Gastroesophageal sphincter (tissue), 4 donors: ENCODE results near the gene NOTUM. TPM values are rescaled to one million over a fixed set of nuclear protein-coding genes. Genes with fewer than 3 reads are reported as not detected.

Source experiments
- ATAC-seq: fragments of 150-250 bp; one replicate; pipeline ENCODE4 v1.9.1; 2016; ENCODE audit warnings: mild to moderate bottlenecking, moderate library complexity
- H3K27ac ChIP-seq, 4 donors: fragments of 200-600 bp; sonication (generic) in 3 of 4; 1 replicate in 3 of 4; 2 replicates in 1 of 4; pipeline ENCODE4 v1.5.1; 2016 to 2019
- H3K27me3 ChIP-seq: fragments of 200-600 bp; sonication (generic); one replicate; pipeline ENCODE4 v1.5.1; 2019
- H3K36me3 ChIP-seq, 2 donors: fragments of 200-600 bp; sonication (generic); one replicate each; pipeline ENCODE4 v1.5.1; 2019; ENCODE audit warnings: control low read depth in 1 of 2
- H3K4me1 ChIP-seq, 3 donors: fragments of 200-600 bp; sonication (generic); 1 replicate in 2 of 3; 2 replicates in 1 of 3; pipeline ENCODE4 v1.5.1; 2016 to 2019; ENCODE audit warnings: control low read depth in 2 of 3
- H3K4me3 ChIP-seq, 2 donors: fragments of 200-600 bp; sonication (generic); one replicate each; pipeline ENCODE4 v1.5.1; 2019; ENCODE audit warnings: mild to moderate bottlenecking in 1 of 2, moderate library complexity in 1 of 2
- H3K9me3 ChIP-seq, 3 donors: fragments of 200-600 bp; sonication (generic); one replicate each; pipeline ENCODE4 v1.5.1; 2017 to 2019; ENCODE audit warnings: control low read depth in 2 of 3
- EP300 ChIP-seq: sonication (generic); formaldehyde crosslinking; IDR thresholded peaks from one replicate; pipeline ENCODE4 v1.6.1; 2017; ENCODE audit warnings: antibody characterized with exemption, mild to moderate bottlenecking
- POLR2A ChIP-seq, 2 donors: fragments of 450-650 bp; IDR thresholded peaks; one replicate each; pipeline ENCODE4 v1.6.1; 2017; ENCODE audit warnings: antibody characterized with exemption in 2 of 2, mild to moderate bottlenecking in 2 of 2, moderate library complexity in 1 of 2
- POLR2AphosphoS5 ChIP-seq: sonication (generic); formaldehyde crosslinking; IDR thresholded peaks from one replicate; pipeline ENCODE4 v1.6.1; 2017; ENCODE audit warnings: antibody characterized with exemption
- WGBS, 2 donors: methylation state at CpG; one replicate each; pipeline ENCODE4 v1.1.5; 2018; ENCODE audit warnings: low coverage in 1 of 2; 5-methylcytosine and 5-hydroxymethylcytosine counted together
- total RNA-seq, 4 donors: library from RNA; depleted of rRNA; stranded (reverse); fragments of >200 nt; gene quantifications; one replicate each; pipeline ENCODE4 v1.1.0, GENCODE V29; 2016
- TF ChIP-seq, protein P1 (sequence below), 4 experiments: fragments of 200-600 bp in 2 of 4; fragments of 450-650 bp in 2 of 4; sonication (generic) in 1 of 4; IDR thresholded peaks; one replicate each; pipeline ENCODE4 v1.5.1; 2017 to 2019; ENCODE audit warnings: antibody characterized with exemption in 4 of 4, mild to moderate bottlenecking in 2 of 4, moderate library complexity in 2 of 4

Gene NOTUM
- total RNA-seq, 4 donors from 2014 or later: 0.22 TPM; not detected in 3

DNA sequence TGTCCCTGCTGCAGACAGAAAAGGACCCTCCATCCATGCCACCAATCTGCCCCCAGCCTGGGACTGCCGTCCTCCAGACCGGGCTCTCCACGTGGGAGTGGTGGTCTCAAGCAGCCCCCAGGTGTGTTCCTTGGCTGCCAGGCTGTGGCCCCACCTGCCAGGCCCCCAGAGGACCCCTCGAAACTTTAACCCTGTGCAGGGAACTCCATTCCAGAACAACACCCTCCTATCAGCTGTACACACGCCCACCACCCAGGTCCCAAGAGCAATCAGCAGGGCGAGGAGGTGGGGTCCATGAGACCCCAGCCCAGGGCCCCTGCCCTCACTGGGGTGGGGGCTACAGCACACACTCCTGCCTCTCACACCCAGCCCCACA lies 25.3 kb downstream of the NOTUM start:
- H3K9me3 ChIP-seq: no peaks in the 10 kb centered on the region

DNA sequence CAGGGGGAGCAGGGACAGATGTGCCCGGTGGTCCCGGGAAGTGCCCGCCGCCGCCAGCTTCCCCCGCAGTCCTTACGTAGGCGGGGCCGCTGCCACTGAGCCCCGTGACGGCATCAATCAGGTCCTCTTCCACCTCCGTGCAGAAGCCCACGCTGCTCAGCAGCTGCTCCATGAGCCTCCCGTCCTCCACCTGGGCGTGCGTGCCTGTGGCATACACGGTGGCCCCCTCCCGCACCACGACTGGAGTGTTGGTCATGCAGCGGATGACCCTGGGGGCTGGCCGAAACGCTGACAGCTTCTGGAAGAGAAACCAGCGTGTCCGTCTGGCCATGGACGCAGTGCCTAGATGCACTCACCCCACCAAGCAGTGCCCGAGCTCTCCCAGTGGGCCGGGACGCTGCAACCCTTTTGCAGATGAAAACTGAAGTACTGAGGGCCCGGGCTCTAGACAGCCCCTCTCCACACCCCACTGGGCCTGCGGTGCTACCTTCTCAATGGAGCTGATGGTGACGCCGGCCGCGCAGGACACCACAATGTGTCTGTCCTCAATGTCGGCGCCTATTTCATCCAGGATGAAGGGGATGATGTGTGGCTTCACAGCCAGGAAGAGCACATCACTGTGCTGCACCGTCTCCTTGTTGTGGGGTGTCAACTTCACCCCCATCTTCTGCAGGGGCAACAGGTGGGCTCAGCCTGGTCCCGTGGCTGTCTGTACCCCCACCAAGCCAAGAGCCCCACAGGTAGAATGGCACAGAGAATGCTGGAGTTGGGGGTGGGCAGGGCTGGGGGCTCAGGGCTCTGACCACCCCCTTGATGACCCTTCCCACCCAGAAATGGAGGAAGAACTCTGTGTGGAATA lies 25.9 kb downstream of the NOTUM start:
- TF ChIP-seq, protein P1, sequence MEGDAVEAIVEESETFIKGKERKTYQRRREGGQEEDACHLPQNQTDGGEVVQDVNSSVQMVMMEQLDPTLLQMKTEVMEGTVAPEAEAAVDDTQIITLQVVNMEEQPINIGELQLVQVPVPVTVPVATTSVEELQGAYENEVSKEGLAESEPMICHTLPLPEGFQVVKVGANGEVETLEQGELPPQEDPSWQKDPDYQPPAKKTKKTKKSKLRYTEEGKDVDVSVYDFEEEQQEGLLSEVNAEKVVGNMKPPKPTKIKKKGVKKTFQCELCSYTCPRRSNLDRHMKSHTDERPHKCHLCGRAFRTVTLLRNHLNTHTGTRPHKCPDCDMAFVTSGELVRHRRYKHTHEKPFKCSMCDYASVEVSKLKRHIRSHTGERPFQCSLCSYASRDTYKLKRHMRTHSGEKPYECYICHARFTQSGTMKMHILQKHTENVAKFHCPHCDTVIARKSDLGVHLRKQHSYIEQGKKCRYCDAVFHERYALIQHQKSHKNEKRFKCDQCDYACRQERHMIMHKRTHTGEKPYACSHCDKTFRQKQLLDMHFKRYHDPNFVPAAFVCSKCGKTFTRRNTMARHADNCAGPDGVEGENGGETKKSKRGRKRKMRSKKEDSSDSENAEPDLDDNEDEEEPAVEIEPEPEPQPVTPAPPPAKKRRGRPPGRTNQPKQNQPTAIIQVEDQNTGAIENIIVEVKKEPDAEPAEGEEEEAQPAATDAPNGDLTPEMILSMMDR (IDR thresholded peaks at IDR 0.05): no peak
- no peak for TF ChIP-seq POLR2A (IDR thresholded peaks at IDR 0.05)
- no peak for TF ChIP-seq EP300
- TF ChIP-seq POLR2AphosphoS5: no peak
- WGBS, 2 donors: 90% methylated on average over 4 of the region's 38 CpGs; no CpG with 5 or more reads in 1 of the 2 donors
- Histone ChIP-seq H3K27me3 (peaks cover 18% of the 10 kb centered on the region), H3K36me3 (no peaks in the 10 kb centered on the region), H3K9me3 (no peaks in the 10 kb centered on the region), H3K27ac (no peak overlapping the region), H3K4me3 (no peak overlapping the region), H3K4me1 (peaks cover 0 to 27% (median 10%) of the 10 kb centered on the region in 3 donors)
- no peak for ATAC-seq

More for the DNA sequence above, 25.3 kb downstream of the NOTUM start:
- Histone ChIP-seq H3K27ac (no peak overlapping the region), H3K4me3 (no peak overlapping the region), H3K27me3 (peaks cover 24% of the 10 kb centered on the region), H3K4me1 (peaks cover 0 to 33% (median 10%) of the 10 kb centered on the region in 3 donors), H3K36me3 (no peaks in the 10 kb centered on the region)
- TF ChIP-seq, protein P1 (IDR thresholded peaks at IDR 0.05): no peak
- TF ChIP-seq POLR2A (IDR thresholded peaks at IDR 0.05): no peak
- no peak for TF ChIP-seq EP300
- TF ChIP-seq POLR2AphosphoS5: no peak
- WGBS, 2 donors: no CpG with 5 or more reads among the region's 6 CpGs
- ATAC-seq: no peak

DNA sequence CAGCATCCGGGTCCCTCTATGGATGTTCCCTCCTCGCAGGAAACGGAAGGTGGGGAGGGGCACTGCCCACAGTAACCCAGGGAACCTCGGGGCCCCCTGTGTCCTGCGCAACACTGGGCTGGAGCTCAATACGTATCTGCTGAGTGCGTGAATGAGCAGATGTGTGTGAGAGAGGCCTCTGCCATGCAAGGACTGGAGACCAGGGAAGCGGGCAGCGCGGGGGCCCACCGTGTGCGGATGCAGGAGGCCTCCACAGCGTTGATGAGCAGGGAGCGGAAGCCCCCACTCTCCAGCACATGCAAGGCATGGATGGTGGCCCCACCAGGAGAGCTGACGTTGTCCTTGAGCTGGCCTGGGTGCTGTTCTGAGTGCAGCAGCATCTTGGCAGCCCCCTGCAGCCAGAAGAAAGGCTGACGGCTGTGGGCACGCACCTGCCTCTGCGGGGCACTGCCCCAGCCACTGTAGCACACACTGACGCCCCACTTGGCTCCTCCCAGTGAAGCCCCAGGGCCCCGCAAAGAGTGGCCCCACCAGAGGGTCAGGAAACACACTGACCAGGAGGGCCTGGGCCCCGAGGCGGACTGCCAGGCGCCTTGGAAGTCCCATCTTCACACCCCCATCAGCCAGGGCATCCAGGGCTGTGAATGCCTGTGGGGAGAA lies 26.8 kb downstream of the NOTUM start:
- no peak overlapping the region for H3K4me3 ChIP-seq
- peaks cover 15% of the 10 kb centered on the region for H3K27me3 ChIP-seq
- WGBS, 2 donors: 60% methylated on average over 2 of the region's 23 CpGs; no CpG with 5 or more reads in 1 of the 2 donors
- no peak overlapping the region for H3K27ac ChIP-seq
- no peak for ATAC-seq
- no peaks in the 10 kb centered on the region for H3K9me3 ChIP-seq
- peaks cover 0 to 19% (median 10%) of the 10 kb centered on the region in 3 donors for H3K4me1 ChIP-seq
- TF ChIP-seq EP300 (no peak), POLR2A (IDR thresholded peaks at IDR 0.05) (no peak), POLR2AphosphoS5 (no peak)
- TF ChIP-seq, protein P1 (IDR thresholded peaks at IDR 0.05): no peak
- no peaks in the 10 kb centered on the region for H3K36me3 ChIP-seq

DNA sequence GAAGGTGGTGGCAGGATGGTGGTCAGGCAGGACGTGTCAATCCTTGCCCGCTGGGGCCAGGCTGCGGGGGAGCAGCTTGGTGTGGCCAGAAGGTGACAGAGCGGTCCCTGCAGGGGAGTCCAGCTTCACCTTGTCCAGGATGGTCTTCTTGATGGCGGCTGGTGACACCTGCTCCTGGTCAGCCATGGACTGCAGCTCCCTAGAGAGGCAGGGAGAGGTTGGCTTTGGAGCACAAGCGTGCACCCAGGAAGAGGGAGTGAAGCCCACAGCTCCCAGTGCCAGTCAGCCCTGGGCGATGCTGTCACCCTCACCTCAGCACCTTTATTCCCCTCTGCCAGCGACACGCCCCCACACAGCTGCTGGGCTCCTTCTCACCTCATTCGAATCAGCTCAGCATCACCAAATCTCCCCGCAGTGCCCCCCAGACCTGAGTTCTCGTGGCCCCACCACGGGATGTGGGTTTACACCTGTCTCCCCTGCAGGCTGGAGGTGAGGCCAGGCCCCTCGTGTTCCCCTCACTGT lies 27.7 kb downstream of the NOTUM start:
- Histone ChIP-seq H3K4me3 (no peak overlapping the region), H3K4me1 (peaks cover 0 to 28% (median 16%) of the 10 kb centered on the region in 3 donors), H3K27me3 (peaks cover 25% of the 10 kb centered on the region), H3K27ac (no peak overlapping the region), H3K9me3 (no peaks in the 10 kb centered on the region), H3K36me3 (no peaks in the 10 kb centered on the region)
- WGBS, 2 donors: 83% methylated on average over 6 of the region's 14 CpGs; no CpG with 5 or more reads in 1 of the 2 donors
- ATAC-seq: no peak
- no peak for TF ChIP-seq EP300
- no peak for TF ChIP-seq POLR2AphosphoS5
- no peak for TF ChIP-seq POLR2A (IDR thresholded peaks at IDR 0.05)
- TF ChIP-seq, protein P1 (IDR thresholded peaks at IDR 0.05): no peak
